HFF-Myc (cell line): ENCODE results near the gene CLEC16A.

ENCODE experiments used
- DNase-seq: peaks from one replicate; pipeline ENCODE4 v3.0.0-alpha.2; 2011; ENCODE audit warnings: low read depth; ENCODE audit errors: extremely low read depth
- H3K4me3 ChIP-seq: replicated peaks from 2 replicates; pipeline ENCODE4 v1.5.1; 2011; ENCODE audit warnings: low read depth, mild to moderate bottlenecking, control low read depth, low read length
- CTCF ChIP-seq: IDR thresholded peaks from 2 replicates; pipeline ENCODE4 v1.5.1; 2012; ENCODE audit warnings: mild to moderate bottlenecking, low read depth, low read length, control low read depth; ENCODE audit errors: missing control alignments

CLEC16A gene

DNA sequence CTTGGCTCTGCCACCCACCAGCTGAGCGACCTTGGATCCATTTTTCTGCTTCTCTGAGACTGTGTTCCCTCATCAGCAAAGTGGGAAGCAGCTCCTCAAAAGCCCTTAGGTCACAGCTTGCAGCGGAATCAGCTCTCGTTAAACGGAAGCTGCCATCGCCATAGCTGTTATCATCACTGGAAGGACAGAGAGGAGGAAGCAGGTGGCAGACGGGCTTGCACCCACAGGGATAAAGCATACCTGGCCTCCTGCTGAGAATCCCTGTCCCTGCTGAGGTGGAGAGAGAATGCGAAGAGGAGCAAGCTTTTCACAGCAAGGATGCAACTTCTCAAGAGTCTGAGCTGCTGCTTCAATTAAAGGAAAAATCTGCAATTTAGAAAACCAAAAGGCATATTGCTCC is 106.6 kb downstream of the CLEC16A start:
- no peak for DNase-seq
- no peak for TF ChIP-seq CTCF
- no peak overlapping the region for H3K4me3 ChIP-seq

- TF ChIP-seq CTCF, result no peak
- H3K4me3 ChIP-seq, result no peak overlapping the region
- no peak for DNase-seq
Observed at GRCh38 chr16:11051430-11051829, 107.1 kb downstream of the CLEC16A start.

DNA sequence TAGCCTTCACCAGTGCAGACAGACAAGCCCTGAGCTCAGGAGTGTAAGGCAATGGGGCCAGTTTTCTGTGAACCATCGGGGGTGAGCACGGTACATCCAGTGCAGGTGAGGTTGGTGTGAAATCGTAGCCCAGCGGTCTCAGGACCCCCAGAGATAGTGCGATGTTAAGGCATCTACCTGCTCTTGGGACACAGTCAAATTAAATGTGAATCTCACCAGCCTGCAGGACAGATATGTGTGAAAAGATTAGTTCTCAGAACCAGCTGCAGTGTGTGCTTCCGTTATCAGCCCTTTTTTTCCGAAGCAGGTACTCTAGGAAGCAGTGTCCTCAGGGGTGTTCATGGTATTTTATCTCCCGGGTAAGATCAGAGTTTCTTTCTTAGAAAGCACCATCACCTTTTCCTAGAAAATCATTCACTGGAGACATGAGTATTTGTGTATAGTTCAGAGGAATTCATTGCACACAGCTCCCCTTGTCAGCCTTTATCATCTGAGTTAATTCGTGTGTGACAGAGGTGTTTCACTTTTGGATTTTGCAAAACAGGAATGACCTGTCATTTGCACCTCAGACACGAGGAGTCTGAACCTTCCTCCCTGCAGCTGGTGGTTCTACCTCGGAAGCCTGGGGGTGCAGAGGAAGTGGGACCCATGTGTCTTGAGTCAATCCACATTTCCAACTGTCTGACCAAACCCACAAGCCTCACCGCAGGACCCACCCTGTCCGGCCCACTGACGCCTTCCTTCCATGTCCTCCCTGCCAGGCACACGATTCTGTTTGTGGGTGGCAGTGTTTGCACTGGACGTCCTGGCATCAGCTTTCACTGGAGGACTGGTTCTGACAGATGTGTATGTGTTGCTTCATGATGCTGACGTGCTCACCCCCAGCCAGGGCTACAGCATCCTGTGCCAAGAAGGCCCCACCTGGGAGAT is 107.8 kb downstream of the CLEC16A start:
- no peak for DNase-seq
- no peak for TF ChIP-seq CTCF

GRCh38 chr16:11053916-11054460 is 109.6 kb downstream of the CLEC16A start:
- no peak overlapping the region for H3K4me3 ChIP-seq
- no peak for TF ChIP-seq CTCF
- no peak for DNase-seq

More for the DNA sequence above, 107.8 kb downstream of the CLEC16A start:
- no peak overlapping the region for H3K4me3 ChIP-seq

DNA sequence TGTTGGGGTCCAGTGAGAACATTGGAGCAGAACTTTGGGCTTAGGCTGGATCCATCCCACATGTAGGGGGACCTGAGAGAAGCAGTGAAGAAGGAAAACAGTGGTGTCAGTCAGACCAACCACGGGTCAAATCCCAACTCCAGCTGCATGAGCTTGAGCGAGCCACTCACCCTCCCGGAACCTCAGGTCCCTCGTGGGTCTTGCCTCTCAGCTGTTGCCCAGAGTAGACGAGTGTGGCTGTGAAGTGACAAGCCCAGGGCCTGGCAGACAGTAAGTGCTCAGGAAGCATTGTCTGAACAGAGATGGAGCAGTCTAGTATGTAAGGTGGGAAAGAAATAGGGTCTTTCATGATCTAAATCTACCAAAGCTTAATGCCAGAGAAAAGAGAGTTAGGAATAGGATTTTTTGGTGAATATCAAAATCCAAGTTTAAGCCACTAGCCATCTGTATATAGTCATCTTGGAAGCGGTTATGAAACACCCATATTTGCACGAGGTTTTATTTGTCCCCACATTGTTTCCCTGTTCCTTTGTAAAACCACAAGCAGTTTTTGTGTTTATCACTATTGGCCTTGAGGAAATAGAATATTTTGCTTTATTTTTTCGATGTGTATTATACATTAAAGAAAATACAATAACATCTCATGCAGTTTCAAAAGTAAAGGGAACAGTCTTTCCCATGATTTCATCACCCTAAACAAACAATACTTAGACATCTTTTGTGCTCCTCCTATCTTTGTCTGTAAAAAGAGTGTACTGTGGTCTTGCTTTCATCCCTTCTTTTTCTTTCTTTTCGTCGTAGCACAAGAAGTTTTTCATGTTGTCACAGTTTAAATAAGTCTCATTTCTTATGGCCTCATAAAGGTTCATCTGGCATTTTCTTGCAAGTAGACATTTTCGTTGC is 112.0 kb downstream of the CLEC16A start:
- H3K4me3 ChIP-seq, result no peak overlapping the region
- no peak for TF ChIP-seq CTCF
- no peak for DNase-seq

DNA sequence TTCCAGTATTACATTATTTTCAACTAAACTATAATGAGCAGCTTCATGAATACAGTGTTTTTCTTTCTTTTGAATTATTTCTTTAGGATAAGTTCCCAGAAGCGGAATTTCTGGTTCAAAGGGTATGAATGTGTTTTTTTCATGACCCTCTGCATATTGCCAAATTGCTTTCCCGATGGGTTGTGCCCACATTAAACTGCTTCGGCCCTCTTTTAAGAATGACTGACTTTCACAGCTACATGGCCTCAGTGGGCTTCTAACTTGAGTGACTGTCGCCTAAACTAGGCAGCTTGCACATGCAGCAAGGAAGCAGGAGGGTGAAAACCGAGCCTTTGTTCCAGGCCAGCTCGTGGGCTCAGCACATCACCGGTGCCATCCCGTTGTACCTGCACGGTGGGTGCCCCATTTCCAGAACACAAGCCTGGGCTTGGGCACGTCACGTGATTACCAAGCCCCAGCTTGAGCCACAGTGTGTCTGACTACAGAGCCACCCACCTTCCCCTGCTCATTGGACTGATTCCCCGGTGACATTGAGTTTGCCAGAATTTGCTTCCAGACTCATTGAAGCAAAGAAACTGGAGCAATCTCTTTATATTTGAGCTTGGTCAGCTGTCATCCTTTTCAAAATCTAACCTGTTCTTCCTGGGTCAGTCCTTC is 112.8 kb downstream of the CLEC16A start:
- TF ChIP-seq CTCF, result no peak
- DNase-seq, result no peak
- no peak overlapping the region for H3K4me3 ChIP-seq
